ENCODE data around the gene MUC2.

Gene MUC2

DNA sequence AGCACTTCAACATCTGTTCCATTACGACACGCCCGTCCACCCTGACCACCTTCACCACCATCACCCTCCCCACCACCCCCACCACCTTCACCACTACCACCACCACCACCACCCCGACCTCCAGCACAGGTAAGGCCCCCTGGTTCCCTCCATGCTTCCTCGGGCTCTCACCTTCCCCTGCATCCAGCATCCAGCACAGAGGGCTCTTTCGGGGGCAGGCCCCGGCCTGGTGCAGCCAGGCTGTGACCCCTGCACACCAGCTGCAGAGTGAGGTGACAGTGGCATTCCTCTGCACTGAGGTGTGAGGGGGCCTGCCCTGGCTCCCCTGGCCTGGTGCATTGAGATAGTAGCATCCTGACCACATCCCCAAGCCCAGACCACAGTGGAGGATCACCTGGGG lies 18.2 kb downstream of the MUC2 start:
- Histone ChIP-seq H2AFZ (ENCODE audit: low read length) (no peak overlapping the region), H3F3A (ENCODE audit: insufficient read depth, low read length) (no peaks in the 10 kb centered on the region), H3K4me3 (ENCODE audit: low read length) (no peak overlapping the region), H3K79me2 (ENCODE audit: low read length) (no peaks in the 10 kb centered on the region), H3K27ac (ENCODE audit: low read length) (no peak overlapping the region), H3K9me2 (replicated peaks; ENCODE audit: insufficient read depth, low read length) (no peaks in the 10 kb centered on the region), H4K20me1 (ENCODE audit: insufficient read depth, low read length) (no peaks in the 10 kb centered on the region), H3K36me3 (replicated peaks; ENCODE audit: insufficient read depth, low read length) (no peaks in the 10 kb centered on the region), H3K9ac (ENCODE audit: low read length) (no peak overlapping the region), H3K9me3 (replicated peaks; ENCODE audit: insufficient read depth, low read length) (no peaks in the 10 kb centered on the region), H3K4me2 (ENCODE audit: low read depth, low read length) (no peak overlapping the region), H3K27me3 (replicated peaks; ENCODE audit: insufficient read depth, low read length) (peaks cover 15% of the 10 kb centered on the region), H3K4me1 (ENCODE audit: low read length) (no peaks in the 10 kb centered on the region)
- peak; percentile 0 for DNase-seq
- TF ChIP-seq EZH2 (optimal IDR thresholded peaks at IDR 0.05; ENCODE audit: low read depth, low read length) (no peak), EZH2phosphoT487 (IDR thresholded peaks at IDR 0.05; ENCODE audit: low read length) (no peak)
- TF ChIP-seq, protein P1, sequence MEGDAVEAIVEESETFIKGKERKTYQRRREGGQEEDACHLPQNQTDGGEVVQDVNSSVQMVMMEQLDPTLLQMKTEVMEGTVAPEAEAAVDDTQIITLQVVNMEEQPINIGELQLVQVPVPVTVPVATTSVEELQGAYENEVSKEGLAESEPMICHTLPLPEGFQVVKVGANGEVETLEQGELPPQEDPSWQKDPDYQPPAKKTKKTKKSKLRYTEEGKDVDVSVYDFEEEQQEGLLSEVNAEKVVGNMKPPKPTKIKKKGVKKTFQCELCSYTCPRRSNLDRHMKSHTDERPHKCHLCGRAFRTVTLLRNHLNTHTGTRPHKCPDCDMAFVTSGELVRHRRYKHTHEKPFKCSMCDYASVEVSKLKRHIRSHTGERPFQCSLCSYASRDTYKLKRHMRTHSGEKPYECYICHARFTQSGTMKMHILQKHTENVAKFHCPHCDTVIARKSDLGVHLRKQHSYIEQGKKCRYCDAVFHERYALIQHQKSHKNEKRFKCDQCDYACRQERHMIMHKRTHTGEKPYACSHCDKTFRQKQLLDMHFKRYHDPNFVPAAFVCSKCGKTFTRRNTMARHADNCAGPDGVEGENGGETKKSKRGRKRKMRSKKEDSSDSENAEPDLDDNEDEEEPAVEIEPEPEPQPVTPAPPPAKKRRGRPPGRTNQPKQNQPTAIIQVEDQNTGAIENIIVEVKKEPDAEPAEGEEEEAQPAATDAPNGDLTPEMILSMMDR (IDR thresholded peaks at IDR 0.05; ENCODE audit: low read length): no peak

DNA sequence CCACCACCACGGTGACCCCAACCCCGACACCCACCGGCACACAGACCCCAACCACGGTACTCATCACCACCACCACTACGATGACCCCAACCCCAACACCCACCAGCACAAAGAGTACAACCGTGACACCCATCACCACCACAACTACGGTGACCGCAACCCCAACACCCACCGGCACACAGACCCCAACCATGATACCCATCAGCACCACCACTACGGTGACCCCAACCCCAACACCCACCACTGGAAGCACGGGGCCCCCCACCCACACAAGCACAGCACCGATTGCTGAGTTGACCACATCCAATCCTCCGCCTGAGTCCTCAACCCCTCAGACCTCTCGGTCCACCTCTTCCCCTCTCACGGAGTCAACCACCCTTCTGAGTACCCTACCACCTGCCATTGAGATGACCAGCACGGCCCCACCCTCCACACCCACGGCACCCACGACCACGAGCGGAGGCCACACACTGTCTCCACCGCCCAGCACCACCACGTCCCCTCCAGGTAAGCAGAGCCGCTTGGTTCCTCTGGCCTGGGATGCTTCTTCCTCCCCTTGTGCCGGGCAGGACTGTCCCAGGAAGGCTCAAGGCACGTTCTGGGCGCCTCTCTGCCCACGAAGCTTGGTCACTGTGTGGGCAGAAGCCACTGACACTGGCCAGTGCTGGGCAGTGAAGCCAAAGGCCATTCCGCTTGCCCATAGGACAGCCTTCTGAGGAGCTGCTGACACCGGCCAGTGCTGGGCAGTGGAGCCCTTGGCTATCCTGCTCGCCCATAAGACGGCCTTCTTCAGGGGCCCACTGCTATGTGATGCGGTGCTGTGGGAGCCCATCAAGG lies 25.1 kb downstream of the MUC2 start:
- H3K9me2 ChIP-seq (replicated peaks; ENCODE audit: insufficient read depth, low read length): no peaks in the 10 kb centered on the region
- no peaks in the 10 kb centered on the region for H3K79me2 ChIP-seq (ENCODE audit: low read length)
- H4K20me1 ChIP-seq (ENCODE audit: insufficient read depth, low read length): no peaks in the 10 kb centered on the region
- H3K4me3 ChIP-seq (ENCODE audit: low read length): no peak overlapping the region
- no peak for TF ChIP-seq EZH2 (optimal IDR thresholded peaks at IDR 0.05; ENCODE audit: low read depth, low read length)
- TF ChIP-seq, protein P1 (IDR thresholded peaks at IDR 0.05; ENCODE audit: low read length): no peak
- TF ChIP-seq EZH2phosphoT487 (IDR thresholded peaks at IDR 0.05; ENCODE audit: low read length): no peak
- no peak overlapping the region for H3K9ac ChIP-seq (ENCODE audit: low read length)
- H3K36me3 ChIP-seq (replicated peaks; ENCODE audit: insufficient read depth, low read length): no peaks in the 10 kb centered on the region
- H3K9me3 ChIP-seq (replicated peaks; ENCODE audit: insufficient read depth, low read length): no peaks in the 10 kb centered on the region
- no peaks in the 10 kb centered on the region for H3K4me1 ChIP-seq (ENCODE audit: low read length)
- peaks cover 32% of the 10 kb centered on the region for H3K27me3 ChIP-seq (replicated peaks; ENCODE audit: insufficient read depth, low read length)
- H3F3A ChIP-seq (ENCODE audit: insufficient read depth, low read length): no peaks in the 10 kb centered on the region
- no peak for DNase-seq
- H2AFZ ChIP-seq (ENCODE audit: low read length): no peak overlapping the region
- H3K27ac ChIP-seq (ENCODE audit: low read length): no peak overlapping the region
- no peak overlapping the region for H3K4me2 ChIP-seq (ENCODE audit: low read depth, low read length)

GRCh38 chr11:1100417-1101245 lies 26.0 kb downstream of the MUC2 start:
- H3K36me3 ChIP-seq (replicated peaks; ENCODE audit: insufficient read depth, low read length): no peaks in the 10 kb centered on the region
- H4K20me1 ChIP-seq (ENCODE audit: insufficient read depth, low read length): no peaks in the 10 kb centered on the region

More at GRCh38 chr11:1100417-1101245, 26.0 kb downstream of the MUC2 start:
- no peak for DNase-seq
- H3K27me3 ChIP-seq (replicated peaks; ENCODE audit: insufficient read depth, low read length): peaks cover 32% of the 10 kb centered on the region
- H3K9me2 ChIP-seq (replicated peaks; ENCODE audit: insufficient read depth, low read length): no peaks in the 10 kb centered on the region
- H3K9ac ChIP-seq (ENCODE audit: low read length): no peak overlapping the region
- no peak overlapping the region for H3K27ac ChIP-seq (ENCODE audit: low read length)
- H3K4me2 ChIP-seq (ENCODE audit: low read depth, low read length): no peak overlapping the region
- H2AFZ ChIP-seq (ENCODE audit: low read length): no peak overlapping the region
- no peaks in the 10 kb centered on the region for H3K9me3 ChIP-seq (replicated peaks; ENCODE audit: insufficient read depth, low read length)
- no peaks in the 10 kb centered on the region for H3K79me2 ChIP-seq (ENCODE audit: low read length)
- H3K4me3 ChIP-seq (ENCODE audit: low read length): no peak overlapping the region
- H3F3A ChIP-seq (ENCODE audit: insufficient read depth, low read length): no peaks in the 10 kb centered on the region
- H3K4me1 ChIP-seq (ENCODE audit: low read length): no peaks in the 10 kb centered on the region
- TF ChIP-seq EZH2 (optimal IDR thresholded peaks at IDR 0.05; ENCODE audit: low read depth, low read length): no peak
- no peak for TF ChIP-seq EZH2phosphoT487 (IDR thresholded peaks at IDR 0.05; ENCODE audit: low read length)
- TF ChIP-seq, protein P1 (IDR thresholded peaks at IDR 0.05; ENCODE audit: low read length): no peak

Measured in MM.1S (cell line).